Psoas muscle (tissue), 8 donors: ENCODE measurements around the gene PLBD2. TPM values are rescaled to one million over a fixed set of nuclear protein-coding genes. Genes with fewer than 3 reads are reported as not detected.

ENCODE experiments used
- ATAC-seq, 4 donors: fragments of 200-7000 bp; cut with Tn5 transposase; one replicate each; pipeline ENCODE4 v1.9.1; 2020; ENCODE audit warnings: moderate library complexity in 3 of 4, mild to moderate bottlenecking in 2 of 4
- DNase-seq, 2 donors: peaks; one replicate each; pipeline ENCODE4 v3.0.0-alpha.2; 2020
- H3K27ac ChIP-seq: fragments of 200-600 bp; one replicate; pipeline ENCODE4 v1.8.0; 2022
- H3K27me3 ChIP-seq, 3 donors: fragments of 200-600 bp in 1 of 3; one replicate each; pipeline versions ENCODE4 v1.6.1 to v1.8.0; 2013 to 2022; ENCODE audit warnings: low read length in 2 of 3, mild to moderate bottlenecking in 2 of 3, moderate library complexity in 1 of 3; ENCODE audit not compliant: insufficient read depth in 3 of 3
- H3K36me3 ChIP-seq, 2 donors: fragments of 200-600 bp in 1 of 2; one replicate each; pipeline versions ENCODE4 v1.6.1 to v1.8.0; 2013 to 2022; ENCODE audit warnings: low read depth in 1 of 2, mild to moderate bottlenecking in 1 of 2, moderate library complexity in 1 of 2; ENCODE audit not compliant: insufficient read depth in 1 of 2
- H3K4me1 ChIP-seq: fragments of 200-600 bp; one replicate; pipeline ENCODE4 v1.8.0; 2022
- H3K4me3 ChIP-seq: fragments of 200-600 bp; one replicate; pipeline ENCODE4 v1.8.0; 2022; ENCODE audit warnings: mild to moderate bottlenecking
- H3K9me3 ChIP-seq: fragments of 200-600 bp; one replicate; pipeline ENCODE4 v1.8.0; 2022
- WGBS, 3 donors: extraction: QIAGEN DNeasy Blood & Tissue Kit; methylation state at CpG; one replicate each; pipeline versions ENCODE4 v1.1.6 to v1.1.7; 2013; 5-methylcytosine and 5-hydroxymethylcytosine counted together
- intact Hi-C, 2 donors: fragments of 100-400 bp; cut with DNase I; formaldehyde crosslinking; loops; one replicate each; pipeline versions ENCODE4 v1.11.0 to v1.14.2; 2022
- polyA plus RNA-seq, 3 donors: library from polyadenylated mRNA; stranded (reverse); fragments of 200-250 nt; gene quantifications; one replicate each; pipeline ENCODE4 v1.2.3, GENCODE V29; 2013
- total RNA-seq, 4 donors: library from RNA; stranded (reverse); fragmentation: NEBNext Ultra II Directional in 2 of 4; extraction: Animal tissue kit (Norgen Biotek cat#: 25700) in 2 of 4; gene quantifications; one replicate each; pipeline versions ENCODE4 v1.2.1 to v1.2.4, GENCODE V29; 2021 to 2023
- TF ChIP-seq, protein P1 (sequence below): fragments of 200-600 bp; IDR thresholded peaks from one replicate; pipeline ENCODE4 v1.8.0; 2022; ENCODE audit warnings: antibody characterized with exemption
- donor health status: healthy with polysubstance abuse.
- donor health status: DM: no; HTN: no; CAD: no; lungs with moderate emphysema.
- donor health status: Bipolar disorder and iron deficiency.
- donor health status: healthy.
- donor health status: DM: yes; HTN: yes; CAD: no.
- donor health status: DM: no; HTN: no; CAD: no.
- donor health status: DM: no; HTN: no; CAD: no.
- donor health status: DM: yes; HTN: yes; CAD: no.

PLBD2 gene
- total and polyA plus RNA-seq, 7 donors: 5.2 to 21.4 (median 15.7) TPM

- Histone ChIP-seq H3K27ac (no peak overlapping the region), H3K4me3 (no peak overlapping the region), H3K9me3 (no peaks in the 10 kb centered on the region), H3K36me3 (peaks cover 3 to 29% of the 10 kb centered on the region in 2 donors), H3K4me1 (no peaks in the 10 kb centered on the region), H3K27me3 (no peaks in the 10 kb centered on the region)
- intact Hi-C loops: no loop called here
- DNase-seq (peak in 1 of 2 donors; percentile 43), ATAC-seq (peak in 3 of 4 donors; percentile 45 to 62 (median 57))
- WGBS, 3 donors: 48 to 63% (median 58%) methylated on average over 17 of the region's 17 CpGs
- TF ChIP-seq, protein P1, sequence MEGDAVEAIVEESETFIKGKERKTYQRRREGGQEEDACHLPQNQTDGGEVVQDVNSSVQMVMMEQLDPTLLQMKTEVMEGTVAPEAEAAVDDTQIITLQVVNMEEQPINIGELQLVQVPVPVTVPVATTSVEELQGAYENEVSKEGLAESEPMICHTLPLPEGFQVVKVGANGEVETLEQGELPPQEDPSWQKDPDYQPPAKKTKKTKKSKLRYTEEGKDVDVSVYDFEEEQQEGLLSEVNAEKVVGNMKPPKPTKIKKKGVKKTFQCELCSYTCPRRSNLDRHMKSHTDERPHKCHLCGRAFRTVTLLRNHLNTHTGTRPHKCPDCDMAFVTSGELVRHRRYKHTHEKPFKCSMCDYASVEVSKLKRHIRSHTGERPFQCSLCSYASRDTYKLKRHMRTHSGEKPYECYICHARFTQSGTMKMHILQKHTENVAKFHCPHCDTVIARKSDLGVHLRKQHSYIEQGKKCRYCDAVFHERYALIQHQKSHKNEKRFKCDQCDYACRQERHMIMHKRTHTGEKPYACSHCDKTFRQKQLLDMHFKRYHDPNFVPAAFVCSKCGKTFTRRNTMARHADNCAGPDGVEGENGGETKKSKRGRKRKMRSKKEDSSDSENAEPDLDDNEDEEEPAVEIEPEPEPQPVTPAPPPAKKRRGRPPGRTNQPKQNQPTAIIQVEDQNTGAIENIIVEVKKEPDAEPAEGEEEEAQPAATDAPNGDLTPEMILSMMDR: no peak
These were observed 34.7 kb downstream of the PLBD2 start for GRCh38 chr12:113392988-113393579.

DNA sequence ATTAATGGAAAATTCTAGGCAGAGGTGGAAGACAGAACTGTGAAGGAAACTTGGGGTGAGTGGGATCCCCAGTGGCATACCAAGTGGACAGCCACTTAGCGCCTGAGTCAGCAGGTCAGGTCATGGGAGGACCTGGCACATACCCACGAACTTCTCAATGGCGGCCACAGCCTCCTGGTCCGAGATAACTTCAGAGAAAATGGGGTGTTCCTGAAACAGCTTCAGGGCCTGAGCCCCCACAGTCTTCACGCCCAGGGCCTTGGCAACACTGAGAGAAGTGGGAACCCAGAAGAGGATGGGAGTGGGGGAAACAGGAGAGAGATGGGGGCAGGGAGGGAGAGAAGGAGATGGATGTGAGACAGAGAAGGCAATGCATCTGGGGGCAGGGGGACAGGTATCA, 35.4 kb downstream of the PLBD2 start:
- Histone ChIP-seq H3K36me3 (peaks cover 3 to 22% of the 10 kb centered on the region in 2 donors), H3K4me3 (no peak overlapping the region), H3K9me3 (no peaks in the 10 kb centered on the region), H3K27ac (no peak overlapping the region), H3K27me3 (peaks cover 0 to 2% (median 0%) of the 10 kb centered on the region in 3 donors), H3K4me1 (no peaks in the 10 kb centered on the region)
- intact Hi-C loops: no loop called here
- WGBS, 3 donors: 81 to 86% (median 86%) methylated on average over 5 of the region's 5 CpGs
- ATAC-seq (no peak), DNase-seq (no peak)
- TF ChIP-seq, protein P1: no peak

- H3K27ac ChIP-seq: no peak overlapping the region
- H3K36me3 ChIP-seq: peaks cover 3 to 13% of the 10 kb centered on the region in 2 donors
- TF ChIP-seq, protein P1: no peak
- 81 to 87% (median 82%) methylated on average over 5 of the region's 5 CpGs for WGBS, 3 donors
- intact Hi-C loops: loop anchor here in 1 of 2 donors (5.0 kb wide), 1 partner anchor 1183 kb away; no protein-coding TSS in a partner anchor
- no peaks in the 10 kb centered on the region for H3K4me1 ChIP-seq
- H3K4me3 ChIP-seq: no peak overlapping the region
- DNase-seq (no peak), ATAC-seq (no peak)
- no peaks in the 10 kb centered on the region for H3K9me3 ChIP-seq
- peaks cover 0 to 10% (median 2%) of the 10 kb centered on the region in 3 donors for H3K27me3 ChIP-seq
These were observed 36.7 kb downstream of the PLBD2 start for GRCh38 chr12:113395119-113395518.

DNA sequence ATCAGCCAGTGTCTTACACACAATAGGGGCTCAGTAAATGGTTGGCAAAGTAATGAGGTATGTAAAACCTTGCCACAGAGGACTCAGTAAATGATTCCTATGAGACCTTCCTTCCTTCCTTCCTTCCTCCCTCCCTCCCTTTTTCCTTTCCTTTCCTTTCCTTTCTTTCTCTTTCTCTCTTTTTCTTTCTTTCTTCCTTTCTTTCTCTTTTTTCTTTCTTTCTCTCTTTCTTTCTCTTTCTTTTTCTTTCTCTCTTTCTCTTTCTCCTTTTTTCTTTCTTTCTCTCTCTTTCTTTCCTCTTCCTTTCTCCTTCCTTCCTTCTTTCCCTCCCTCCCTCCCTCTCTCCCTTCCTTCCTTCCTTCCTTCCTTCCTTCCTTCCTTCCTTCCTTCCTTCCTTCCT, 37.8 kb downstream of the PLBD2 start:
- Histone ChIP-seq H3K4me3 (no peak overlapping the region), H3K9me3 (no peaks in the 10 kb centered on the region), H3K27me3 (peaks cover 0 to 13% (median 2%) of the 10 kb centered on the region in 3 donors), H3K36me3 (peaks cover 0 to 2% of the 10 kb centered on the region in 2 donors), H3K4me1 (no peaks in the 10 kb centered on the region), H3K27ac (no peak overlapping the region)
- TF ChIP-seq, protein P1: no peak
- ATAC-seq (no peak), DNase-seq (no peak)
- intact Hi-C loops: loop anchor here in 1 of 2 donors (5.0 kb wide), 1 partner anchor 1184 kb away; no protein-coding TSS in a partner anchor
